GM12872 (cell line): Measurements from ENCODE around the gene CCM2.

Source experiments
- TF ChIP-seq, protein P1 (sequence below): IDR thresholded peaks from 3 replicates; pipeline ENCODE4 v1.5.1; 2011; ENCODE audit warnings: low read depth, mild to moderate bottlenecking, low read length, moderate library complexity; ENCODE audit not compliant: insufficient read depth

The CCM2 gene

DNA sequence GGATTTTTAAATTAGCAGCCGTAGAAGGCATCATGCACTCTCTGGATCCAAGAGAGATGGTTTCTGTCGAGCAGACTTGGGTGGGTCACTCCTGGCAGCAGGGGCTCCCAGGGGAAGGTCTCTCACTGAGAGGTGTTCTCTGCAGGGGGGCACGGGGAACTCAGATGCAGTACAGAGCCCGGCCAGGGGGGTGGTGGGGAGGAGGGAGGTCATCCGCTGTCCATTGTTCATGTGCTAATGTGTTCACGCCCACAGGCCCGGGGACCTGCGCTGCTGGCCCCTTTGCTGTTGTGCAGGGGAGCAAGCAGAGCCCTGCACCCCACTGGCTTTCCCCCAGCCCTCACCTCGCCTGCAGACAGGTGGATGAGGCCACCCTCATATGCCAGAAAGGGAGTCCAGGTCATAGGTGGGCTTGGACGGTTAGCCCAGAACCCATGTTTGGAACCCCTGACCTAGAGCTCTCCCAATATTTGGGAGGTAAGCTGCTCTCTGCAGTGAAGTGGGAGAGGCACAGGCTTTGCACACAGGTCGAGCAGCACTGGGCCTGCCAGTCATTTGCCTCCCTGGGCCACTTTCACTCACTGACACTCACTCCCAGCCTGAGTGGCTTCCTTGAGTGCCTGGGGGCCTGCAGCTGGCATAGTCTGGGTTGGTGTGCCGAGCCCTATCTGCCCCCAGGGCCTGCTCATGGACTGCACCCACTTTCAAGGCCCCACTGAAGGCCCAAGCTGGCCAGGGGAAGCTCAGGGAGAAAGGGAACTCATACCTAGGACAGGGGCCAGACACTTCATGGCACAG, 124.1 kb downstream of the CCM2 start:
- TF ChIP-seq, protein P1, sequence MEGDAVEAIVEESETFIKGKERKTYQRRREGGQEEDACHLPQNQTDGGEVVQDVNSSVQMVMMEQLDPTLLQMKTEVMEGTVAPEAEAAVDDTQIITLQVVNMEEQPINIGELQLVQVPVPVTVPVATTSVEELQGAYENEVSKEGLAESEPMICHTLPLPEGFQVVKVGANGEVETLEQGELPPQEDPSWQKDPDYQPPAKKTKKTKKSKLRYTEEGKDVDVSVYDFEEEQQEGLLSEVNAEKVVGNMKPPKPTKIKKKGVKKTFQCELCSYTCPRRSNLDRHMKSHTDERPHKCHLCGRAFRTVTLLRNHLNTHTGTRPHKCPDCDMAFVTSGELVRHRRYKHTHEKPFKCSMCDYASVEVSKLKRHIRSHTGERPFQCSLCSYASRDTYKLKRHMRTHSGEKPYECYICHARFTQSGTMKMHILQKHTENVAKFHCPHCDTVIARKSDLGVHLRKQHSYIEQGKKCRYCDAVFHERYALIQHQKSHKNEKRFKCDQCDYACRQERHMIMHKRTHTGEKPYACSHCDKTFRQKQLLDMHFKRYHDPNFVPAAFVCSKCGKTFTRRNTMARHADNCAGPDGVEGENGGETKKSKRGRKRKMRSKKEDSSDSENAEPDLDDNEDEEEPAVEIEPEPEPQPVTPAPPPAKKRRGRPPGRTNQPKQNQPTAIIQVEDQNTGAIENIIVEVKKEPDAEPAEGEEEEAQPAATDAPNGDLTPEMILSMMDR, result no peak

DNA sequence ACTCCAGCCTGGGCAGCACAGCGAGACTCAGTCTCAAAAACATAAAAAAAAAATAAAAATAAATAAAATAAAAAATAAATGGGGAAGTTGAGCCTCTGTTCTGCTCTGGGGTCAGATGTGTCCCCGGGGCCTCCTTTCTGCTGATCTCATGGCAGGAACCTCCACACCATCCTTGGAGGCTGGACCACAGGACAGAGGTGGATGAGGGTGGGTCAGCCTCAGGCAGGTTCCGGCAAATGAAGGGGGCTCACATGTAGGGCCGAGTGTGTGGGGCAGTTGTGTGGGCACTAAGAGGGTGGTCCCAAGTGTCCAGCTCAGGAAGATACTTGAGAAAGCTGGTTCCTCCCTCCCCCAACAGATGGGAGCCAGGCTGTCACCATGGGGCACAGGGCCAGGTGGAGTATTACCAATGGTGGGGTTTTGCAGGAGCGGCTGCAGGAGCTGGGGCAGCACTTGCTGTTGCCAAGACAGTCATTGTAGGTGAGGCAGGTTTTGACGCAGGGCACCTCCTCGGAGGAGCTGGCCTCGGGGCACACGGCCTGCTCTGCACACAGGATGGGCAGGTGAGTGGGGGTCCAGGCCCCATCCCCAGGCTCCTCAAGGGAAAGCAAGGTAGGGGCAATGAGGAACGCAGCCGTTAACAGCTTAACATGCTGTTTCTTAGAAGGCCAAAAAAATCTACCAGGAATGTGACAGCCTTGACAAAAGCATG, 125.3 kb downstream of the CCM2 start:
- TF ChIP-seq, protein P1, result no peak
